Mesendoderm (in vitro differentiated cells): ENCODE measurements around the gene IGF1R.
"Not testable (repeated sequence)": the region's sequence is repeated elsewhere in the genome, so short reads cannot be mapped to it uniquely, and the experiment has no call there.

Experiments used
- DNase-seq: peaks from one replicate; pipeline ENCODE4 v3.0.0; 2013
- H2AK5ac ChIP-seq: 2 replicates; pipeline ENCODE4 v1.6.1; 2013; ENCODE audit warnings: low read length, inconsistent platforms
- H2BK120ac ChIP-seq: 2 replicates; pipeline ENCODE4 v1.6.1; 2013; ENCODE audit warnings: low read depth, mild to moderate bottlenecking, low read length, moderate library complexity, mixed read lengths
- H2BK15ac ChIP-seq: replicated peaks from 2 replicates; pipeline ENCODE4 v1.6.1; 2013; ENCODE audit warnings: low read depth, mild to moderate bottlenecking, moderate library complexity
- H2BK5ac ChIP-seq: 2 replicates; pipeline ENCODE4 v1.6.1; 2013; ENCODE audit warnings: low read length, inconsistent platforms
- H3K18ac ChIP-seq: 2 replicates; pipeline ENCODE4 v1.6.1; 2013; ENCODE audit warnings: mild to moderate bottlenecking, low read length, mixed read lengths
- H3K23ac ChIP-seq: one replicate; pipeline ENCODE4 v1.6.1; 2013; ENCODE audit warnings: low read length
- H3K27ac ChIP-seq: 2 replicates; pipeline ENCODE4 v1.5.1; 2013; ENCODE audit warnings: low read depth, mild to moderate bottlenecking, inconsistent platforms, low read length, moderate library complexity
- H3K27me3 ChIP-seq: 2 replicates; pipeline ENCODE4 v1.6.1; 2013; ENCODE audit warnings: low read length, control low read depth, mild to moderate bottlenecking, inconsistent platforms; ENCODE audit not compliant: insufficient read depth, poor library complexity
- H3K36me3 ChIP-seq: 2 replicates; pipeline ENCODE4 v1.6.1; 2013; ENCODE audit warnings: low read length, inconsistent platforms; ENCODE audit not compliant: control insufficient read depth, insufficient read depth
- H3K4ac ChIP-seq: one replicate; pipeline ENCODE4 v1.6.1; 2013; ENCODE audit warnings: low read depth, mild to moderate bottlenecking, low read length, moderate library complexity
- H3K4me1 ChIP-seq: 2 replicates; pipeline ENCODE4 v1.6.1; 2013; ENCODE audit warnings: low read depth, low read length, inconsistent platforms; ENCODE audit not compliant: control insufficient read depth
- H3K4me2 ChIP-seq: 2 replicates; pipeline ENCODE4 v1.6.1; 2013; ENCODE audit warnings: low read length
- H3K4me3 ChIP-seq: 2 replicates; pipeline ENCODE4 v1.5.1; 2013; ENCODE audit warnings: mild to moderate bottlenecking, low read length
- H3K56ac ChIP-seq: one replicate; pipeline ENCODE4 v1.6.1; 2013; ENCODE audit warnings: low read length
- H3K79me1 ChIP-seq: 2 replicates; pipeline ENCODE4 v1.6.1; 2013; ENCODE audit warnings: low read length, inconsistent platforms
- H3K79me2 ChIP-seq: 2 replicates; pipeline ENCODE4 v1.6.1; 2013; ENCODE audit warnings: mild to moderate bottlenecking, low read length; ENCODE audit not compliant: control insufficient read depth, insufficient read depth
- H3K9ac ChIP-seq: 2 replicates; pipeline ENCODE4 v1.6.1; 2013; ENCODE audit warnings: low read length, inconsistent platforms
- H4K5ac ChIP-seq: one replicate; pipeline ENCODE4 v1.6.1; 2013; ENCODE audit warnings: low read length
- H4K8ac ChIP-seq: one replicate; pipeline ENCODE4 v1.6.1; 2013; ENCODE audit warnings: low read depth, mild to moderate bottlenecking, control low read depth, low read length, moderate library complexity
- WGBS: extraction: QIAGEN DNeasy Blood & Tissue Kit; methylation state at CpG from one replicate; pipeline ENCODE4 v1.1.7; 2013; ENCODE audit warnings: low lambda C conversion rate, missing lambda C conversion rate; ENCODE audit not compliant: insufficient coverage; ENCODE audit errors: extremely low coverage; 5-methylcytosine and 5-hydroxymethylcytosine counted together

Gene IGF1R

DNA sequence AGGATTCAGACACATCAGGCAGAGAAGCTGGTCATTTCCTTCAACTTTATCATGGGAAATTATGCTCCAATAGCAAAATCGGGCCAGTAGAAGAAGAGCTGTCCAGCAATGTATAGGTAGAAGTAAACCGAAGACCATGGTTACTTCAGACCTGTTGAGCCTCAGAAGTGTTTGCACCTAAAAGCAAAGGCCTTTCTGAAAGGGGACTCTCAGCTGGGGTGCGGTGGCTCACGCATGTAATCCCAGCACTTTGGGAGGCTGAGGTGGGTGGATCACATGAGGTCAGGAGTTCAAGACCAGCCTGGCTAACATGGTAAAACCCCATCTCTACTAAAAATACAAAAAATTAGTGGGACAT is 316.8 kb downstream of the IGF1R start:
- not testable (repeated sequence) for H2BK5ac ChIP-seq, H3K56ac ChIP-seq, H3K79me1 ChIP-seq, H3K9ac ChIP-seq, H3K18ac ChIP-seq, H3K23ac ChIP-seq, H2BK15ac ChIP-seq, DNase-seq, H2AK5ac ChIP-seq, H3K27me3 ChIP-seq, H3K4me3 ChIP-seq, H4K8ac ChIP-seq, H3K27ac ChIP-seq, H2BK120ac ChIP-seq, H3K4me2 ChIP-seq, H3K4me1 ChIP-seq, H3K36me3 ChIP-seq, H3K79me2 ChIP-seq, H4K5ac ChIP-seq, H3K4ac ChIP-seq
- no CpG with 5 or more reads among the region's 4 CpGs for WGBS

GRCh38 chr15:98965597-98965996 is 317.3 kb downstream of the IGF1R start:
- Histone ChIP-seq H2BK120ac (no peak overlapping the region), H3K23ac (no peak overlapping the region), H3K18ac (no peak overlapping the region)

GRCh38 chr15:98966091-98966787 is 317.9 kb downstream of the IGF1R start:
- H3K9ac ChIP-seq = no peak overlapping the region
- no CpG with 5 or more reads among the region's 5 CpGs for WGBS

More at GRCh38 chr15:98965597-98965996, 317.3 kb downstream of the IGF1R start:
- H4K5ac ChIP-seq = no peak overlapping the region
- no peak overlapping the region for H3K27ac ChIP-seq
- no peak overlapping the region for H4K8ac ChIP-seq
- H3K79me1 ChIP-seq = no peaks in the 10 kb centered on the region
- peaks cover 2% of the 10 kb centered on the region for H3K36me3 ChIP-seq
- no peak overlapping the region for H3K9ac ChIP-seq
- no CpG with 5 or more reads among the region's 1 CpG for WGBS
- no peak overlapping the region for H2BK15ac ChIP-seq
- no peak overlapping the region for H2AK5ac ChIP-seq
- H2BK5ac ChIP-seq = no peak overlapping the region
- no peak overlapping the region for H3K4me2 ChIP-seq
- H3K4ac ChIP-seq = no peak overlapping the region
- H3K56ac ChIP-seq = no peak overlapping the region
- no peaks in the 10 kb centered on the region for H3K4me1 ChIP-seq
- H3K79me2 ChIP-seq = no peaks in the 10 kb centered on the region
- H3K27me3 ChIP-seq = no peaks in the 10 kb centered on the region
- no peak overlapping the region for H3K4me3 ChIP-seq
- DNase-seq = no peak

GRCh38 chr15:98967096-98967495 is 318.8 kb downstream of the IGF1R start:
- no CpG with 5 or more reads among the region's 5 CpGs for WGBS

More at GRCh38 chr15:98966091-98966787, 317.9 kb downstream of the IGF1R start:
- Histone ChIP-seq H3K4me3 (no peak overlapping the region), H2BK5ac (no peak overlapping the region), H4K8ac (no peak overlapping the region), H2AK5ac (no peak overlapping the region), H2BK15ac (no peak overlapping the region), H3K27ac (no peak overlapping the region), H3K4me2 (no peak overlapping the region), H3K4me1 (no peaks in the 10 kb centered on the region), H2BK120ac (no peak overlapping the region), H3K79me1 (no peaks in the 10 kb centered on the region), H3K4ac (no peak overlapping the region), H3K18ac (no peak overlapping the region), H3K79me2 (no peaks in the 10 kb centered on the region), H3K36me3 (peaks cover 2% of the 10 kb centered on the region), H3K23ac (no peak overlapping the region), H3K27me3 (no peaks in the 10 kb centered on the region), H3K56ac (no peak overlapping the region), H4K5ac (no peak overlapping the region)
- DNase-seq = peak; percentile 20

DNA sequence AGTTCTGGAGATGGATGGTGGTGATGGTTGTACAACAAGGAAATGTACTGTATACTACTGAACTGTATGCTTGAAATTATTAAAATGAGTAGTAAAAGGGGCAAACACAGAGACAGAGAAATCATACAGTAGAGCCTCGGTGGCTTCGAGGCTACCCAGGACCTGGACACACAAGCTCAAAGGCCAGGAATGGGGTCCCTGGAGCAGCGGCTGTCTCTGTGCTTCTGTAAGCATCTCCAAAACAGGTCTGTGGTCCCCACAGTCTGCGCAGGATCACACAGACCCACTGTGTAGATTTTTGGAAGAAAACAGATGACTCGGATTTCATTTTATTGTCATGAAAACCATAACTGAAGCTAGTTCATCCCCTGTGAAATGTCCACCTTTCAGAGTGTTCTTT is 319.6 kb downstream of the IGF1R start:
- no peak overlapping the region for H3K18ac ChIP-seq
- DNase-seq = no peak
- H3K4me1 ChIP-seq = no peaks in the 10 kb centered on the region
- H3K79me1 ChIP-seq = no peaks in the 10 kb centered on the region
- no peaks in the 10 kb centered on the region for H3K27me3 ChIP-seq
- no peak overlapping the region for H3K4ac ChIP-seq
- H3K27ac ChIP-seq = no peak overlapping the region
- no peak overlapping the region for H4K8ac ChIP-seq
- H4K5ac ChIP-seq = no peak overlapping the region
- H2BK120ac ChIP-seq = no peak overlapping the region
- H3K4me2 ChIP-seq = no peak overlapping the region
- H3K36me3 ChIP-seq = peaks cover 2% of the 10 kb centered on the region
- no peak overlapping the region for H2AK5ac ChIP-seq
- no peaks in the 10 kb centered on the region for H3K79me2 ChIP-seq
- H2BK15ac ChIP-seq = no peak overlapping the region
- H3K23ac ChIP-seq = no peak overlapping the region
- H3K9ac ChIP-seq = no peak overlapping the region
- no peak overlapping the region for H3K4me3 ChIP-seq
- H3K56ac ChIP-seq = no peak overlapping the region
- no CpG with 5 or more reads among the region's 5 CpGs for WGBS
- H2BK5ac ChIP-seq = no peak overlapping the region

More at GRCh38 chr15:98967096-98967495, 318.8 kb downstream of the IGF1R start:
- no peaks in the 10 kb centered on the region for H3K27me3 ChIP-seq
- no peak overlapping the region for H2BK5ac ChIP-seq
- no peak overlapping the region for H2AK5ac ChIP-seq
- no peak overlapping the region for H4K8ac ChIP-seq
- no peaks in the 10 kb centered on the region for H3K79me1 ChIP-seq
- no peak overlapping the region for H3K4me2 ChIP-seq
- no peaks in the 10 kb centered on the region for H3K4me1 ChIP-seq
- no peak overlapping the region for H3K56ac ChIP-seq
- no peak overlapping the region for H2BK120ac ChIP-seq
- no peak overlapping the region for H3K4ac ChIP-seq
- no peak for DNase-seq
- H3K79me2 ChIP-seq = no peaks in the 10 kb centered on the region
- peaks cover 2% of the 10 kb centered on the region for H3K36me3 ChIP-seq
- no peak overlapping the region for H3K4me3 ChIP-seq
- H2BK15ac ChIP-seq = no peak overlapping the region
- no peak overlapping the region for H3K23ac ChIP-seq
- H4K5ac ChIP-seq = no peak overlapping the region
- no peak overlapping the region for H3K27ac ChIP-seq
- H3K9ac ChIP-seq = no peak overlapping the region
- no peak overlapping the region for H3K18ac ChIP-seq

DNA sequence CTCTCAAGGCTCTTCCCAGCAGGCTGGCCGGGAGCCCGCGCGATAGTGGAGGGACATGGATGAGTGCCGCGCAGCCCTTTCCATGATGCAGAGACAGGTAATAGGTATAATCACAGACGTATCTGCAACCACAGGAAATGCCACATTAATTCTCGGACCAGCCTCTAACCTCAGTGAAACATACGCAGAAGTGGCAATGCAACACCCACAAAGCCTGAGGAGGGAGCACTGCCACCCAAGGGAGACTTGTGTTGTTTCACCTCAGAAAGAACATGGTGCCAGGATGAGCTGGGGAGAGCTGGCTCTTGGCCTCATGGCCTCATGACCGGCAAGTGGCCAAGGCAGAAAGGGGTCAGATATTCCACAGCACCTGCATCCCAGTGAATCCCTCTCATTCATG is 320.2 kb downstream of the IGF1R start:
- no peak overlapping the region for H4K5ac ChIP-seq
- no peak overlapping the region for H2BK120ac ChIP-seq
- H3K36me3 ChIP-seq = no peaks in the 10 kb centered on the region
- DNase-seq = no peak
- no peak overlapping the region for H3K27ac ChIP-seq
- H3K23ac ChIP-seq = no peak overlapping the region
- H3K56ac ChIP-seq = no peak overlapping the region
- H2AK5ac ChIP-seq = no peak overlapping the region
- no peak overlapping the region for H2BK15ac ChIP-seq
- H3K4ac ChIP-seq = no peak overlapping the region
- H3K4me2 ChIP-seq = no peak overlapping the region
- no peak overlapping the region for H4K8ac ChIP-seq
- no peaks in the 10 kb centered on the region for H3K79me2 ChIP-seq
- WGBS = no CpG with 5 or more reads among the region's 10 CpGs
- H3K27me3 ChIP-seq = no peaks in the 10 kb centered on the region
- no peak overlapping the region for H2BK5ac ChIP-seq
- H3K18ac ChIP-seq = no peak overlapping the region
- no peak overlapping the region for H3K9ac ChIP-seq
- no peaks in the 10 kb centered on the region for H3K79me1 ChIP-seq
- H3K4me3 ChIP-seq = no peak overlapping the region
- H3K4me1 ChIP-seq = no peaks in the 10 kb centered on the region
